Vagina (tissue), 2 donors: ENCODE measurements around the gene FAM9C. TPM values are rescaled to one million over a fixed set of nuclear protein-coding genes. Genes with fewer than 3 reads are reported as not detected.

Experiments
- DNase-seq, 2 donors: peaks; one replicate each; pipeline ENCODE4 v3.0.0-alpha.2; 2017; ENCODE audit errors: extremely low spot score in 2 of 2
- H3K27ac ChIP-seq: fragments of 200-600 bp; sonication (generic); one replicate; pipeline ENCODE4 v1.5.1; 2019
- H3K27me3 ChIP-seq: fragments of 200-600 bp; sonication (generic); one replicate; pipeline ENCODE4 v1.5.1; 2019
- H3K36me3 ChIP-seq, 2 donors: fragments of 200-600 bp; sonication (generic); one replicate each; pipeline ENCODE4 v1.5.1; 2017 to 2019
- H3K4me1 ChIP-seq: fragments of 200-600 bp; sonication (generic); one replicate; pipeline ENCODE4 v1.5.1; 2019
- H3K4me3 ChIP-seq, 2 donors: fragments of 200-600 bp; sonication (generic); 1 replicate in 1 of 2; 2 replicates in 1 of 2; pipeline ENCODE4 v1.5.1; 2016 to 2019
- H3K9me3 ChIP-seq: fragments of 200-600 bp; sonication (generic); one replicate; pipeline ENCODE4 v1.5.1; 2019
- CTCF ChIP-seq, 3 experiments: fragments of 450-650 bp in 2 of 3; fragments of 200-600 bp in 1 of 3; sonication (generic) in 1 of 3; IDR thresholded peaks; one replicate each; pipeline ENCODE4 v1.5.1; 2017 to 2019; ENCODE audit warnings: antibody characterized with exemption in 3 of 3, mild to moderate bottlenecking in 2 of 3, moderate library complexity in 2 of 3
- POLR2A ChIP-seq, 2 donors: fragments of 450-650 bp; IDR thresholded peaks; one replicate each; pipeline ENCODE4 v1.6.1; 2017; ENCODE audit warnings: antibody characterized with exemption in 2 of 2, mild to moderate bottlenecking in 2 of 2, moderate library complexity in 2 of 2
- POLR2AphosphoS5 ChIP-seq, 2 donors: sonication (generic); formaldehyde crosslinking; IDR thresholded peaks; one replicate each; pipeline ENCODE4 v1.9.0; 2017; ENCODE audit warnings: antibody characterized with exemption in 2 of 2, mild to moderate bottlenecking in 2 of 2, low read depth in 1 of 2; ENCODE audit not compliant: insufficient read depth in 1 of 2
- intact Hi-C: fragments of 100-400 bp; cut with DNase I; formaldehyde crosslinking; loops from one replicate; pipeline ENCODE4 v1.15.1; 2023
- total RNA-seq: library from RNA; depleted of rRNA; stranded (reverse); fragments of >200 nt; gene quantifications from one replicate; pipeline ENCODE4 v1.2.3, GENCODE V29; 2016

FAM9C gene
- total RNA-seq, 1 donor from 2014 or later, result not detected

- H3K36me3 ChIP-seq, result no peaks in the 10 kb centered on the region
- no peak overlapping the region for H3K4me3 ChIP-seq
- DNase-seq, result no peak
- intact Hi-C loops, result no loop called here
- H3K4me1 ChIP-seq, result no peaks in the 10 kb centered on the region
- H3K27me3 ChIP-seq, result no peaks in the 10 kb centered on the region
- no peaks in the 10 kb centered on the region for H3K9me3 ChIP-seq
- no peak for TF ChIP-seq CTCF (IDR thresholded peaks at IDR 0.05)
- TF ChIP-seq POLR2AphosphoS5 (IDR thresholded peaks at IDR 0.05; ENCODE audit: insufficient read depth in 1 of 2, low read depth in 1 of 2), result no peak
- TF ChIP-seq POLR2A (IDR thresholded peaks at IDR 0.05), result no peak
- H3K27ac ChIP-seq, result no peak overlapping the region
These were observed 33.9 kb downstream of the FAM9C start for GRCh38 chrX:13010546-13010945.

GRCh38 chrX:13009844-13010243, 34.6 kb downstream of the FAM9C start:
- no peak overlapping the region for H3K27ac ChIP-seq
- TF ChIP-seq CTCF (IDR thresholded peaks at IDR 0.05) (no peak), POLR2A (IDR thresholded peaks at IDR 0.05) (no peak), POLR2AphosphoS5 (IDR thresholded peaks at IDR 0.05; ENCODE audit: insufficient read depth in 1 of 2, low read depth in 1 of 2) (no peak)
- H3K9me3 ChIP-seq, result no peaks in the 10 kb centered on the region

GRCh38 chrX:13009273-13009672, 35.1 kb downstream of the FAM9C start:
- H3K4me1 ChIP-seq, result no peaks in the 10 kb centered on the region
- H3K27me3 ChIP-seq, result no peaks in the 10 kb centered on the region

More at GRCh38 chrX:13009844-13010243, 34.6 kb downstream of the FAM9C start:
- Histone ChIP-seq H3K4me3 (no peak overlapping the region), H3K27me3 (no peaks in the 10 kb centered on the region), H3K4me1 (no peaks in the 10 kb centered on the region), H3K36me3 (no peaks in the 10 kb centered on the region)
- intact Hi-C loops, result no loop called here
- no peak for DNase-seq

GRCh38 chrX:13008851-13009250, 35.6 kb downstream of the FAM9C start:
- no peak for DNase-seq
- Histone ChIP-seq H3K27ac (no peak overlapping the region), H3K9me3 (no peaks in the 10 kb centered on the region), H3K27me3 (no peaks in the 10 kb centered on the region), H3K4me3 (no peak overlapping the region), H3K36me3 (no peaks in the 10 kb centered on the region), H3K4me1 (no peaks in the 10 kb centered on the region)
- TF ChIP-seq CTCF (IDR thresholded peaks at IDR 0.05), result no peak
- no peak for TF ChIP-seq POLR2A (IDR thresholded peaks at IDR 0.05)
- TF ChIP-seq POLR2AphosphoS5 (IDR thresholded peaks at IDR 0.05; ENCODE audit: insufficient read depth in 1 of 2, low read depth in 1 of 2), result no peak
- intact Hi-C loops, result no loop called here

More at GRCh38 chrX:13009273-13009672, 35.1 kb downstream of the FAM9C start:
- DNase-seq, result no peak
- Histone ChIP-seq H3K4me3 (no peak overlapping the region), H3K27ac (no peak overlapping the region), H3K36me3 (no peaks in the 10 kb centered on the region), H3K9me3 (no peaks in the 10 kb centered on the region)
- intact Hi-C loops, result no loop called here
- no peak for TF ChIP-seq POLR2A (IDR thresholded peaks at IDR 0.05)
- no peak for TF ChIP-seq POLR2AphosphoS5 (IDR thresholded peaks at IDR 0.05; ENCODE audit: insufficient read depth in 1 of 2, low read depth in 1 of 2)
- TF ChIP-seq CTCF (IDR thresholded peaks at IDR 0.05), result no peak

GRCh38 chrX:13008189-13008533, 36.3 kb downstream of the FAM9C start:
- no peak for TF ChIP-seq POLR2A (IDR thresholded peaks at IDR 0.05)
- intact Hi-C loops, result no loop called here
- Histone ChIP-seq H3K9me3 (no peaks in the 10 kb centered on the region), H3K27me3 (no peaks in the 10 kb centered on the region), H3K4me1 (no peaks in the 10 kb centered on the region), H3K4me3 (no peak overlapping the region), H3K27ac (no peak overlapping the region), H3K36me3 (no peaks in the 10 kb centered on the region)
- DNase-seq, result no peak
